ENCODE results near the gene ATG9B.
A peak's percentile ranks its signal among the peaks of the same experiment; 100 is the strongest.
"Not testable (repeated sequence)": the region's sequence is repeated elsewhere in the genome, so short reads cannot be mapped to it uniquely, and the experiment has no call there.

Gene ATG9B

GRCh38 chr7:151035902-151036301 lies 11.6 kb upstream of the ATG9B start:
- no peak for DNase-seq

DNA sequence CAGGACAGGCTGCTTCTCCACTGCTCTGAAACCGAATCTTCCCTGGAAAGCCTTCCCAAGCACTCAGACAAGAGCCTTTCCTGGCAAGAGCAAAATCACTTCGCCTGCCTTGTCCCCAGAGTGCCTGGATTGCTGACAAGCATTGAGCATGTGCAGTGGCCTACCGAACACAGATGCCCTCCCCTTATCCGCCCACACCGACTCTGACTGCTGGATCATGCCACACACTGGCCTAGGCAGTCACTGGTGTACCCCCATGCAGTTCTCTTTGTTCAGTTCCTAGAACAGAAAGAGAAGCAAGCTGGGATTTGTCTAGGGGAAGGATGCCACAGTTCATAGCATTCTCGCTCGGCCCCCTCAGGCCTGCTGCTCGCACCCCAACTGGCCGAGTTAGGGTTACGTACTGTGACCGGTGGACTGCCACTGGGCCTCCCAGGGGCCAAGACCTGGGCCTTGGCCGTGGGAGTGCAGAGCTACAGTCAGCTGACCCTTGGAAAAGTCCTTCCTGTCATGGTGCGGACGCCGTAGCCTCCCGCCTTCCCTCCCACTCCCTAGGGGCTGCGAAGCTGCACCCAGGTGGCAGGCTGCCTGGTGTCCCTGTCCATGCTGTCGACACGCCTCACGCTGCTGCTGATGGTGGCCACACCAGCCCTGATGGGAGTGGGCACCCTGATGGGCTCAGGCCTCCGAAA lies 10.9 kb upstream of the ATG9B start:
- no peak for DNase-seq

DNA sequence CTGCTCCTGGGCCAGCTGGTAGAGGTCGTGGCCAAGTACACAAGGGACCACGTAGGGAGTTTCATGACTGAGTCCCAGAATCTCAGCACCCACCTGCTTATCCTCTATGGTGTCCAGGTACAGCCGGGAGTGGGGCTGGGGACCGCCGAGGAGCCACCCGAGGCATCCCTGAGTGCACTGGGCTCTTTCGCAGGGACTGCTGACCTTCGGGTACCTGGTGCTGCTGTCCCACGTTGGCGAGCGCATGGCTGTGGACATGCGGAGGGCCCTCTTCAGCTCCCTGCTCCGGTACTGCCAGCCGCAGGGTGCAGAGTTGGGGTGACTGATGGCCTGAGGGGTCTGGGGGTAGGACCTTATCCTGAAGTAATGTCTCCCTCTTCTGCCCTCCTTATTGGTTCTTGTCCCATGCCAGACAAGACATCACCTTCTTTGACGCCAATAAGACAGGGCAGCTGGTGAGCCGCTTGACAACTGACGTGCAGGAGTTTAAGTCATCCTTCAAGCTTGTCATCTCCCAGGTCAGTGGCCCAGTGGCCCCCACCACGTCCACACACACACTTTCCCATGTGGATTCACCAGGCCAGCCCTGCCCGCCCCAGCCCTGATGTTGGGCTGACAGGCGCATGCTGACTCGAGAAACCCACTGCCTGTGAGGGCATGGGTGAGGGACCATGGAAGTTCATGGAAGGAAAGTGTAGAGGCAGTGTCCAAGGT lies 10.2 kb upstream of the ATG9B start:
- no peak for DNase-seq

GRCh38 chr7:151033864-151034249 lies 9.6 kb upstream of the ATG9B start:
- no peak for DNase-seq

- DNase-seq: no peak
These were observed 8.9 kb upstream of the ATG9B start for GRCh38 chr7:151032936-151033863.

- no peak for DNase-seq
These were observed 6.7 kb upstream of the ATG9B start for GRCh38 chr7:151031011-151031410.

DNA sequence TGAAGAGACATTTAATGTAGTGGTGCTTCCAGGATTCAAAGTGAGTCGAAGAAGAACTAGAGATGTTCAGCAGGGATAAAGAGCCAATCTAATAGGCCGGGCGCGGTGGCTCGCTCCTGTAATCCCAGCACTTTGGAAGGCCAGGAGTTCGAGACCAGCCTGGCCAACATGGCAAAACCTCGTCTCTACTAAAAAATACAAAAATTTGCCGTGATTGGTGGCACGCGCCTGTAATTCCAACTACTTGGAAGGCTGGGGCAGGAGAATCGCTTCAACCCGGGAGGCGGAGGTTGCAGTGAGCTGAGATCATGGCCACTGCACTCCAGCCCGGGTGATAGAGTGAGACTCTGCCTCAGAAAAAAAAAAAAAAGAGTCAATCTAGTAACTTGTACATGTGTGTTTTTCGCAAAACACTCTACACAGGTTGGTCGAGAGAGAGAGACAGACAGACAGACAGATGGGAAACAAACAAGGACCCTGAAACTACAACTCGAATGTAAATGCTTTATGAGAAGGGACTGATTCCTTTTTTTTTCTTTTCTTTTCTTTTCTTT lies 4.7 kb upstream of the ATG9B start:
- no peak for DNase-seq

DNA sequence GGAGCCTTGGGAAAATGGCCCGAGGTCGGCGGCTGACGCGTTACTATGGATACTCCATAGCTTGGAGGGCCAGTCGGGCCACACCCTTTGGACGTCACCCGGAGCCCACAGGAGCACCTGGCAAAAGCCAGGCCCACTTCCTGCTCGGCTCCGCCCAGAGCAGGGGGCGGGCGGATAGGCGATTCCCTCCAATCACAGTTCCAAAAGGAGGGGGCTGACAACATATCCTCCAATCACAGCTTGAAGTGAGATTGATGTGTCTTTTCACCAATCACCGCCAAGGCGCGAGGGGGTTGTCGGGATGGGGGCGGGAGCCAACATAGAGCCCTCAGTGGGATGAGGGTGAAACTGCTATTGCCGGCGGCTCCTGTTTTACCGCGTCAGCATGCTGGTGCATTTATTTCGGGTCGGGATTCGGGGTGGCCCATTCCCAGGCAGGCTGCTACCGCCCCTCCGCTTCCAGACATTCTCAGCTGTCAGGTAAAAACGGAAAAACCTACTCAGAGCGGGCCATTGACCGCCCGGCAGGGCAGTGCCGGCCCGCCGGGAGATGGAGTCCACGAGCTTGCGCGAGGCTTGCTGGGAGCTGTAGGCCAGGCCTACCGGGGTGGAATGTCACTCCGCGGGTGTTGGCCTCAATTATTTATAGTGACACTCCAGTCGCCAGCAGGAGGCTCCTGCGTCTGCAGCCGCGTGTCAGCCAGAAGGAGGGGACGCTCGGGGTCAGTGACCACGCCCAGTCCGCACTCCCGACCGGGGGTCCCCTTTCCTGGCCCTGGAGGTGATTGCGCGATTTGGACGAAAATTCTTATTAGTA lies 4.0 kb upstream of the ATG9B start, which contains the start of gene ABCB8:
Gene ABCB8, plus strand, starts transcription at position 320 of the 817 bp plus-strand sequence. Its CDS starts 66 bp downstream, at position 386.
- DNase-seq: peak; percentile 99

- DNase-seq: not testable (repeated sequence)
These were observed 3.4 kb upstream of the ATG9B start for GRCh38 chr7:151027728-151028130.

- DNase-seq: peak; percentile 89
These were observed 2.8 kb upstream of the ATG9B start for GRCh38 chr7:151026771-151027727.

GRCh38 chr7:151025924-151026671 lies 1.8 kb upstream of the ATG9B start:
- DNase-seq: peak; percentile 26

GRCh38 chr7:151023232-151023631 lies 1.1 kb downstream of the ATG9B start:
- no peak for DNase-seq

- no peak for DNase-seq
These were observed 4.1 kb downstream of the ATG9B start for GRCh38 chr7:151020231-151020630.

GRCh38 chr7:151019130-151019447 lies 5.2 kb downstream of the ATG9B start:
- DNase-seq: no peak

DNA sequence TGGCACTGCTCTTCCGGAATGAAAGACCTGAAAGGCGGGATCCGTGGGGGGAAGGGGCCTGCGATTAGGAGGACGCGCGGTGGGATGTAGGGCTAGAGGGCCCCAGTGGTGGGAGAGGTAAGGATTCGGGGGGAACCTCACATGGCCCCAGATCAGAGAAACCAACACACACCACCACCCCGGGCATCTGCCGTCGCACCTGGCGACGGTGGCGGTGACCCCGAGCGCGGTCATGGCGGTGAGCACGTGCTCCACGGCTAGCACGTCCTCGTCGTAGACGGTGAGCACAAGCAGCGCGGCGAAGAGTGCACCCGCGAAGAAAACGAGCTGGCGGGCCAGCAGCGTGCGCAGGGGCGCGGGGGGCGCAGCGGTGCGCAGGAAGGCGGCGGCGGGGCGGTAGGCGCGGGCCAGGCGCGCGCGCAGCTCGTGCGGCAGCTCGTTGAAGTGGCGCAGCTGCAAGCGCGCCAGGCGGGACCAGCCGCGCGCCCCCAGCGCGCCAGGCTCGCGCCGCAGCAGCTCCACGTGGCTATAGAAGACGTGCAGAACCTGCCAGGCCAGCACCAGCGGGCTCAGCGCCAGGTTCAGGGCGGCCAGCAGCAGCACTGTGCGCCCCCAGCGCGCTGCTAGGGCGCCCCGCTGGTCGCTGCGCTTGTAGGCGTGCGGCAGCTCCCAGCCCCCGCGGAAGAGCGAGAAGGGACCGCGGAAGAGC lies 5.7 kb downstream of the ATG9B start:
- peak; percentile 49 for DNase-seq

DNA sequence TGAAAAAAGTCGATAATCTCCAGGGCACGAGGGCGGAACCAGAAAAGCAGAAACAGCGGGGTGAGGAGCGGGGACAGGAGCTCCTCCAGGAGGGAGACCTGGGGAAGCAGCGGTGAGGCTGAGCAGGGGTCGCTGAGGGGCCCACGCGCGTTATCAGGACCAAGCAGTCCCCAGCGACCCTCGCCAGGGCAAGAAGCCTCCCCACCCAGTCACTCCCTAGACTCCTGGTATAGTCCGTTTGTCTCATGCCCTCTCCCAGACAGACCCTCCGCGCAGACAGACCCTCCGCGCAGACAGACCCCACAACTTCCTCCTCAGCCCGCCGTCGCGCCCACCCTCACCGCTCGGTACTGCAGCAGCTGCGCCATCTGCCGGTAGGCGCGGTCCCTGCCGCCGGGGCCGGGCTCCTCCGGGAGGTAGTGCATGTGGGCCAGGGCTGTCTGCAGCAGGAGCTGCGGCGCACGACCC lies 6.3 kb downstream of the ATG9B start:
- peak; percentile 64 for DNase-seq

- DNase-seq: no peak
These were observed 6.8 kb downstream of the ATG9B start for GRCh38 chr7:151017370-151017952.

- DNase-seq: no peak
These were observed 7.4 kb downstream of the ATG9B start for GRCh38 chr7:151016942-151017341.

- DNase-seq: no peak
These were observed 7.8 kb downstream of the ATG9B start for GRCh38 chr7:151016505-151016904.
